ENCODE measurements around the gene CYP27A1. TPM values are rescaled to one million over a fixed set of nuclear protein-coding genes. Genes with fewer than 3 reads are reported as not detected.

CYP27A1 gene
- total RNA-seq, 6 donors from 2014 or later, result 70.1 to 178 (median 160) TPM

GRCh38 chr2:218849721-218850120 is 67.8 kb downstream of the CYP27A1 start:
- H3K4me3 ChIP-seq, result no peak overlapping the region
- 66 to 81% methylated on average over 4 to 7 of the region's 7 CpGs for WGBS, 2 donors
- no peaks in the 10 kb centered on the region for H3K27me3 ChIP-seq
- H3K4me1 ChIP-seq, result peaks cover 0 to 7% (median 2%) of the 10 kb centered on the region in 4 donors
- no peak overlapping the region for H3K27ac ChIP-seq
- no peaks in the 10 kb centered on the region for H3K36me3 ChIP-seq
- ATAC-seq (ENCODE audit: low FRiP score in 2 of 2) (no peak), DNase-seq (no peak)
- no peaks in the 10 kb centered on the region for H3K9me3 ChIP-seq
- no peak for TF ChIP-seq POLR2AphosphoS5 (IDR thresholded peaks at IDR 0.05)
- no peak for TF ChIP-seq EP300 (IDR thresholded peaks at IDR 0.05)
- no peak for TF ChIP-seq CTCF (IDR thresholded peaks at IDR 0.05)

GRCh38 chr2:218850796-218851195 is 68.8 kb downstream of the CYP27A1 start:
- DNase-seq, result no peak
- TF ChIP-seq POLR2AphosphoS5 (IDR thresholded peaks at IDR 0.05) (no peak), CTCF (IDR thresholded peaks at IDR 0.05) (no peak), POLR2A (IDR thresholded peaks at IDR 0.05) (no peak), EP300 (IDR thresholded peaks at IDR 0.05) (no peak)
- Histone ChIP-seq H3K4me1 (peaks cover 0 to 7% (median 2%) of the 10 kb centered on the region in 4 donors), H3K27me3 (peaks cover 0 to 5% (median 0%) of the 10 kb centered on the region in 4 donors), H3K9me3 (no peaks in the 10 kb centered on the region), H3K27ac (no peak overlapping the region), H3K36me3 (no peaks in the 10 kb centered on the region), H3K4me3 (no peak overlapping the region)
- no peak for ATAC-seq (ENCODE audit: low FRiP score in 2 of 2)
- WGBS, 2 donors, result 79 to 84% methylated on average over 2 of the region's 2 CpGs

- Histone ChIP-seq H3K4me3 (no peak overlapping the region), H3K27me3 (peaks cover 0 to 5% (median 0%) of the 10 kb centered on the region in 4 donors), H3K4me1 (peaks cover 0 to 7% (median 2%) of the 10 kb centered on the region in 4 donors), H3K27ac (no peak overlapping the region), H3K9me3 (no peaks in the 10 kb centered on the region), H3K36me3 (no peaks in the 10 kb centered on the region)
- TF ChIP-seq EP300 (IDR thresholded peaks at IDR 0.05) (no peak), POLR2AphosphoS5 (IDR thresholded peaks at IDR 0.05) (no peak), CTCF (IDR thresholded peaks at IDR 0.05) (no peak), POLR2A (IDR thresholded peaks at IDR 0.05) (no peak)
- WGBS, 2 donors, result 38 to 68% methylated on average over 2 to 3 of the region's 3 CpGs
- ATAC-seq (ENCODE audit: low FRiP score in 2 of 2), result no peak
- no peak for DNase-seq
Observed at GRCh38 chr2:218851286-218851685, 69.3 kb downstream of the CYP27A1 start.

GRCh38 chr2:218852911-218853667 is 71.1 kb downstream of the CYP27A1 start:
- WGBS, 2 donors, result 19 to 23% methylated on average over 14 to 16 of the region's 16 CpGs
- DNase-seq (peak in 1 of 2 donors; percentile 54), ATAC-seq (ENCODE audit: low FRiP score in 2 of 2) (peak in 1 of 2 donors; percentile 77)
- Histone ChIP-seq H3K36me3 (no peaks in the 10 kb centered on the region), H3K4me1 (peaks cover 0 to 4% (median 0%) of the 10 kb centered on the region in 4 donors), H3K27ac (no peak overlapping the region), H3K27me3 (peaks cover 0 to 13% (median 4%) of the 10 kb centered on the region in 4 donors), H3K9me3 (no peaks in the 10 kb centered on the region), H3K4me3 (no peak overlapping the region)
- no peak for TF ChIP-seq POLR2A (IDR thresholded peaks at IDR 0.05)
- TF ChIP-seq CTCF (IDR thresholded peaks at IDR 0.05), result peak; percentile 45 to 74 (median 67)
- TF ChIP-seq POLR2AphosphoS5 (IDR thresholded peaks at IDR 0.05), result no peak

GRCh38 chr2:218853766-218854165 is 71.8 kb downstream of the CYP27A1 start:
- DNase-seq, result no peak
- peaks cover 0 to 20% (median 7%) of the 10 kb centered on the region in 4 donors for H3K27me3 ChIP-seq
- H3K27ac ChIP-seq, result no peak overlapping the region
- no peak overlapping the region for H3K4me3 ChIP-seq
- peaks cover 0 to 4% (median under 1%) of the 10 kb centered on the region in 4 donors for H3K4me1 ChIP-seq
- no peaks in the 10 kb centered on the region for H3K9me3 ChIP-seq
- 33 to 37% methylated on average over 5 of the region's 5 CpGs for WGBS, 2 donors
- no peak for ATAC-seq (ENCODE audit: low FRiP score in 2 of 2)
- H3K36me3 ChIP-seq, result no peaks in the 10 kb centered on the region
- TF ChIP-seq POLR2AphosphoS5 (IDR thresholded peaks at IDR 0.05) (no peak), EP300 (IDR thresholded peaks at IDR 0.05) (no peak), POLR2A (IDR thresholded peaks at IDR 0.05) (no peak), CTCF (IDR thresholded peaks at IDR 0.05) (no peak)
